ENCODE results near the gene PDHX.

PDHX gene

DNA sequence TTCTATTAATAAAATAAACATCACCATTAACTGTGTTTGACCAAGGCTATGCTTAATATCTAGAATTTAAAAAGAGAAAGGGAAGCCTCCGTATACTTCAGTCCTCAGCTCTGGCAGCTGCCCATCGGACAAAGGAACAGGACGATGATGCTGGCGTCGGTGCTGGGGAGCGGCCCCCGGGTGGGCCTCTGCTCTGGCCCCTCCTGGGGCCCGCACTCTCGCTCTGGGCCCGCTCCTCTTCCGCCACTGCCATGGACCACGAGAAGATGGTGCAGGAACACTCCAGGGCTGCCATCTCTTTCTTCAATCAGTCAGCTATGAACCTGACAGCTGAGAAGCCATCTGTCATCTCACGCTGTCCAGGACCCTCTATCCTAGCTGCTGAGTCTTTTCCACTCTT is 25.3 kb downstream of the PDHX start:
- in situ Hi-C loops (cut with MboI; ENCODE audit: low sequenced_read_pairs) = no loop called here

DNA sequence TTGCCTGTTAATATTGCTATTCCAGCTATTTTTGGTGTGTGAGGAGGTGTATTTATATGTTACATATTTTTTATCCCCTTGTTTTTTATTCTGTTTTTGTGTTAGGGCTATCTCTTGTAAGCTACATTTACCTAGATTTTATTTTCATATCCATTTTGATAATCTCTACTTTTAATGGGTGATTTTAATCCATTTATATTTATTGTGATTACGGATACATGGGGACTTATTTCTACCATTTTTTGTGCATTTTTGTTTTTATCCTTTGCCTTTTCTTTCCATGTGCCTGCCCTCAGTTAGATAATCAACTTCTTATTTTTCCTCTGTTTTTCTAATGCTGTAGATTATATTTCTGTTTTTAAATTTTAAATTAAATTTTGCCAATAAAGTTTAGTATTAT is 28.3 kb downstream of the PDHX start:
- in situ Hi-C loops (cut with MboI; ENCODE audit: low sequenced_read_pairs) = no loop called here

DNA sequence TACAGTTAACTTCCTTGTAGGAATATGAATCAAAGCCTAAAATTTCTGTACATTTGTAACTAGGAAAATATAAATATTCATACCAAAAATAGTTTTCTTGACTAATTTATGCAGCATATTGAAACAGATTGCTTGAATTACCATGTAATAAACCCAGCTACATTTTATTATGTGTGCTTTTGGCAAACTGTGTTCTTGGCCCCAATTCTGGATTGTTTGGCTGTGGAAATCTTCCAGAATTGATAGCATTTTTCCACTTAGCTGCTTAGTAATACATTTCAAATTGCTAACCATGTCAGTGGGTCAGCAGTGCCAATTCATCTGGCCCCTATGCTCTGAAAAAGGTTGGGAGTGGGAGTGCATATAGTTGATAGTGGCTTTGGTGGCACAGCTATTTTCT is 32.3 kb downstream of the PDHX start:
- in situ Hi-C loops (cut with MboI; ENCODE audit: low sequenced_read_pairs) = no loop called here

DNA sequence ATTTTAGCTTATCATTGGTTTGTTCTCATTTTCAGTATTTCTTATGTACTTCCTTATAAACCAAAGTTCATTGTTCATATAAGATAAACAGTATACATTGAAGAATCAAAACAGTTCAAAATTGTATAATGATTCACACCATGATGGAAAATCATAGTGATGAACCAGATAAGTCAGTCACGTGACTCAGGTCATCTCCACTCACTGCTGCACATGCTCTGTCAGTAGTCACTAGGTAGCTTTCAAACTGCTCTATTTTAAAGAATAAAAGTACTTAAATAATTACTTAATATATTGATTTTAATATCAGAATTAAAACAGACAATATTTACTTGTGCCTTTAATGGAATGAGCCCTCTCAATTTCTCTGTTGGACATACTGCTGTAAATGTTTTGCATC is 37.5 kb downstream of the PDHX start:
- in situ Hi-C loops (cut with MboI; ENCODE audit: low sequenced_read_pairs) = no loop called here

DNA sequence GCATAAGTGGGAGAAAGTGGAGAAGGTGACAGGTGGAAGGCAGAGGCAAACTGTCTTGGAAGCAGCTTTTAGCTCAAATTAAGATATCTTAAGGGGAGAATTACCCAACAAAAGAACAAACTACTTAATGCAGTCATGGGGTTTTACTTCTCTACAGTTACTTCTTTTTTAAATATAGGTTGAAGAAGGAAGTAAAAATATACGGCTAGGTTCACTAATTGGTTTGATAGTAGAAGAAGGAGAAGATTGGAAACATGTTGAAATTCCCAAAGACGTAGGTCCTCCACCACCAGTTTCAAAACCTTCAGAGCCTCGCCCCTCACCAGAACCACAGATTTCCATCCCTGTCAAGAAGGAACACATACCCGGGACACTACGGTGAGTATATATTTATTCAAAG is 40.8 kb downstream of the PDHX start:
- in situ Hi-C loops (cut with MboI; ENCODE audit: low sequenced_read_pairs) = no loop called here

DNA sequence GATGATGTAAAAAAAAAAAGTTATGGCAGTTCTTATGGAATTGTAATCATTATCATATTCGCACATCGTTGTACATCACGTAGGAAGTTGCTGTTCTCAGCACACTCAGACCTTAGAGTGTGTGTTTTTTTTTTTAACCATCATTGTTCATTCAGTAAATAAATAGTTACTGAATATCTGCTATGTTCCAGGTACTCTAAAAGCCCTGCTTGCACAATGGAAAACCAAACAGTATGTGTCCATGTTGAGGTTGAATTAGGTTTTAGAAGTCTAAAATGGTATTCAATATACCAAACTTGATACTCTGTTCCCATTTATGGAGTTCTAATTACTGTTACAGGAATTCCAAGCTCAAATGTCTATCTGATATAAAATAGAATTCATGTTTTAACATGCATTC is 41.2 kb downstream of the PDHX start:
- in situ Hi-C loops (cut with MboI; ENCODE audit: low sequenced_read_pairs) = no loop called here

DNA sequence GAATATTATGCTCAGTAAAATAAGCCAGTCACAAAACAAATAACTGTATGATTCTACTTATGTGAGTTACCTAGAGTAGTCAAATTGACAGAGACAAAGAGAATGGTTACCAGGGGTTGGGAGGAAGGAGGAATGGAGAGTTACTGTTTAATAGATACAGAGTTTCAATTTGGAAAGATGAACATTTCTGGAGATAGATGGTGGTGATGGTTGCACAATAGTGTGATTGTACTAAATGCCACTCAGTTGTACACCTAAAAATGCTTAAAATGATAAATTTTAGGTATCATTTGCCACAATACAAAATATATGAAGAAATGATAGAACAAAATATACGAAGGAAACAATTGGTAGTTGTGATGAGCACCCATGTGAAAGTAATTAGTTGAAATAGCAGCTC is 43.4 kb downstream of the PDHX start:
- in situ Hi-C loops (cut with MboI; ENCODE audit: low sequenced_read_pairs) = no loop called here

DNA sequence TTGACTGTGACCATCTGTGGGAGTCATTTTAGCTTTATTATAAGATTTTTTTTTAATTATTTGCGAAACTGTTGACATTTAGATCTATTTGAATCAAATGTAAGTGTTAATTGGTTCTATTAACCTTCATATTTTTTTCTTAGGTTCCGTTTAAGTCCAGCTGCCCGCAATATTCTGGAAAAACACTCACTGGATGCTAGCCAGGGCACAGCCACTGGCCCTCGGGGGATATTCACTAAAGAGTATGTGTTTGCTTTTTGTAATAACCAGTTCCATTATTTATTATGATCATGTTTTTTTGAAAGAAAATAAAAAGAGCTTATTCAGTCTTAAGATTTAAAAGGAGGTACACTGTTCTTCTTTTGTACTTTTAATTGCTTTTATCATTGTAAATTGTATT is 43.9 kb downstream of the PDHX start:
- in situ Hi-C loops (cut with MboI; ENCODE audit: low sequenced_read_pairs) = no loop called here

GRCh38 chr11:34962034-34962433 is 45.6 kb downstream of the PDHX start:
- in situ Hi-C loops (cut with MboI; ENCODE audit: low sequenced_read_pairs) = no loop called here

- in situ Hi-C loops (cut with MboI; ENCODE audit: low sequenced_read_pairs) = no loop called here
These were observed 46.9 kb downstream of the PDHX start for GRCh38 chr11:34963351-34963750.

GRCh38 chr11:34964610-34965331 is 48.4 kb downstream of the PDHX start:
- in situ Hi-C loops (cut with MboI; ENCODE audit: low sequenced_read_pairs) = no loop called here

GRCh38 chr11:34968862-34969261 is 52.4 kb downstream of the PDHX start:
- in situ Hi-C loops (cut with MboI; ENCODE audit: low sequenced_read_pairs) = no loop called here

GRCh38 chr11:34970033-34970432 is 53.6 kb downstream of the PDHX start:
- in situ Hi-C loops (cut with MboI; ENCODE audit: low sequenced_read_pairs) = no loop called here

- in situ Hi-C loops (cut with MboI; ENCODE audit: low sequenced_read_pairs) = no loop called here
These were observed 54.1 kb downstream of the PDHX start for GRCh38 chr11:34970480-34970879.

DNA sequence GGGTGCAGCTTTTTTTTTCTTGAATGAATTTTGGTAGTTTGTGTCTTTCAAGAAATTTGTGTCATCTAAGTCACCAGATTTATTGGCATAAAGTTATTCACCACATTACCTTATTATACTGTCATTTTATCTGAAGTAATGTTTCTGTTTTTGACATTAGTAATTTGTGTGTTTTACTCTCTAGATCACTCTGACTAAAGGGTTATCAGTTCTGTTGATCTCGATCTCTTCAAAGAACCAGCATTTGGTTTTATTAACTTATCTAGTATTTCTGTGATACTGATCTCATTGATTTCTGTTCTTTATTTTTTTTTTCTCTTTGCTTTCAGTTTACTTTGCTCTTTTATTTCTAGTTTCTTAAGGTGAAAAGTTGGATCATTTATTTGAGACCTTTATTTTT is 55.5 kb downstream of the PDHX start:
- in situ Hi-C loops (cut with MboI; ENCODE audit: low sequenced_read_pairs) = no loop called here

- in situ Hi-C loops (cut with MboI; ENCODE audit: low sequenced_read_pairs) = no loop called here
These were observed 55.9 kb downstream of the PDHX start for GRCh38 chr11:34972366-34972765.

- in situ Hi-C loops (cut with MboI; ENCODE audit: low sequenced_read_pairs) = no loop called here
These were observed 56.5 kb downstream of the PDHX start for GRCh38 chr11:34972892-34973291.

GRCh38 chr11:34975482-34975881 is 59.1 kb downstream of the PDHX start:
- in situ Hi-C loops (cut with MboI; ENCODE audit: low sequenced_read_pairs) = no loop called here

GRCh38 chr11:34976496-34977088 is 60.2 kb downstream of the PDHX start:
- in situ Hi-C loops (cut with MboI; ENCODE audit: low sequenced_read_pairs) = no loop called here

DNA sequence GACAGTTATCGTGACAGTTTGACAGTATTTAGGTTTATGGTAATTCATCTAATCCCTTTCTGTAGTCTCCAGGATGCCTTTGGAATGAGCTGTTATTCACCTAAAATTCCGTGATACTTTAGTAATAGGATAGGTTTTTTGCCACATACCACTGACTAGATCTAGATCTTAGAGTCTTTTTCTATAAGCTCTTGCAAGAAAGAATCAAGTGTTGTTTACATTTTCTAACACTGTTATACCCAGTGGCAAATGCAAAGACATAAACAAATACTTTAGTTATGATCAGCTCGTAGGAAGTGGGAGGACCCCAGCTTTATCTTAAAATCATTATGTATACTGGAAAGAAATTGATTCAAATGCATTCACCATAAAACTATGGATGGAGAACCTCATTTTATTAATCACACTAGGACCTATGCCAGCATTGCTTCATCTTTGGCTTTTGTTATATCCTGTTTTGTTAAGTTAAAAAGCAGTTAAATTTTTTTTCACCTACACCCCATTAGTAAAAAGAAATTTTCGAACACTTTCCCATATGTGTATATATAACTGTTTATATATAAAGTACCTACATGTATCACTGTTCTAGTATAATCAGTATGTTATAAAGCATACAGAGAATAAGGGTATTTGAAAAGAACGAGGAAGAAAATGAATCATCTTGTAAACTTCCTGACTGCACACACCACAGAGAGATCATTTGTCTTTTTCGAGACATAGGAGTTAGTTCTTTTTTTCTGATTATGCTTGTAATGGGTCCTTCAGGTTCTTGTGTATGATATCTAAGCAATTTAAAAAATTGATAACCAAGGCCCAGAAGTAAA is 60.9 kb downstream of the PDHX start:
- in situ Hi-C loops (cut with MboI; ENCODE audit: low sequenced_read_pairs) = no loop called here

DNA sequence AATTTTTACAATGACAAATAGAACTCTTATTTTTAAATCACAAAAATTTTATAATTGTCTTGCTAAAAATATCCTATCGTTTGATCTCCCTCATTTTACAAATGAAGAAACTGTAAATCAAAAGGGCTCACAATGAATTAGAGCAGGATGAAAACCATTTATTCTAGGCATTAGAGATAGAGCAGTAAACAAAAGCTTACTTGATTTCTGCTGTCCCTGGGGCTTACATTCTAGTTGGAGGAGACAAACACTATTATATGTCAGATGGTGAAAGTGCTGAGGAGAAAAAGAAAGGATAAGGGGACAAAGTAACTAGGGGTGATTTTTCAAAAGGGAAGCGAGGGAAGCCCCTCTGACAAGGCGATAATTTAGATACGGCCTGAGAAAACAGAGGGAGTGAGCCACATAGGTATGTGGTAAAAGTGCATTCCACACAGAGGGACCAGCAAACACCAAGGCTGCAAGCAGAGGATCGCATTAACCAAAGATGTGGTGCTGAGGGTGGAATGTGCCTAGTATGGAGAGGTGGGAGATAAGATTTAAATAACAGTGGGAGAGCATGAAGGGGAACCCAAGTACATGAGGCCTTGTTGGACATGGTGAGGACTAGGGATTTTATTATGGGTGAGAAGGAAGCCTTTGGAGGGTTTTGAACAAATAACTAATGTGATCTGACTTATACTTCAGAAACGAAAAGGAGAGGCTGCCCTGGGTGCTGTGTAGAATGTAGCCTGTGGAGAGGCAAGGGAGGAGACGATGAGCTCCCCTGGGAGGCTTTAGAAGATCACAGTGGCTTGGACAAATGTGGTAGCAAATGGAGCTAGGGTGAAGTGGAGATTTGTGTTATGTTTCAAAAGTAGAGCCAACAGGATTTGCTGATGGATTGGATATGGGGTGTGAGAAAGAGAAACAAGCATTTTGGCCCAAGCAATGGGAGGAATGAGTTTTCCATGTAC is 62.1 kb downstream of the PDHX start:
- in situ Hi-C loops (cut with MboI; ENCODE audit: low sequenced_read_pairs) = no loop called here

All from HL-60/S4 treated with retinoic acid at 250 ng/mL for 4 days and 3 days (cell line).